Neural cell (in vitro differentiated cells): Measurements from ENCODE around the gene TBC1D19.

ENCODE experiments used
- CTCF ChIP-seq: fragments of 450-650 bp; IDR thresholded peaks from 2 replicates; pipeline ENCODE4 v1.5.1; 2014; ENCODE audit warnings: antibody characterized with exemption, mild to moderate bottlenecking, moderate library complexity; ENCODE audit not compliant: poor library complexity, severe bottlenecking
- EP300 ChIP-seq: fragments of 450-650 bp; conservative IDR thresholded peaks from 2 replicates; pipeline ENCODE4 v1.6.1; 2014; ENCODE audit warnings: antibody characterized with exemption, mild to moderate bottlenecking, moderate library complexity; ENCODE audit not compliant: poor library complexity, severe bottlenecking
- POLR2AphosphoS5 ChIP-seq: IDR thresholded peaks from 2 replicates; pipeline ENCODE4 v1.6.1; 2012

- no peak for TF ChIP-seq EP300
- no peak for TF ChIP-seq CTCF
- no peak for TF ChIP-seq POLR2AphosphoS5
These were observed 10.5 kb upstream of the TBC1D19 start for GRCh38 chr4:26573389-26573794.
